ENCODE data around the gene VIPR2. TPM values are rescaled to one million over a fixed set of nuclear protein-coding genes. Genes with fewer than 3 reads are reported as not detected.

VIPR2 gene
- total and polyA plus RNA-seq, 8 donors = 0.28 to 0.80 (median 0.44) TPM

GRCh38 chr7:158996214-158997109 is 148.2 kb downstream of the VIPR2 start:
- intact Hi-C loops (cut with DNase I) = no loop called here
- Histone ChIP-seq H3K4me1 (no peaks in the 10 kb centered on the region), H3K27ac (no peak overlapping the region), H3K36me3 (no peaks in the 10 kb centered on the region), H3K4me3 (no peak overlapping the region), H3K27me3 (peaks cover 6 to 76% of the 10 kb centered on the region in 2 donors), H3K9me3 (peaks cover 0 to 2% of the 10 kb centered on the region in 2 donors)
- peak in 1 of 4 donors; percentile 74 for DNase-seq
- TF ChIP-seq, protein P1, sequence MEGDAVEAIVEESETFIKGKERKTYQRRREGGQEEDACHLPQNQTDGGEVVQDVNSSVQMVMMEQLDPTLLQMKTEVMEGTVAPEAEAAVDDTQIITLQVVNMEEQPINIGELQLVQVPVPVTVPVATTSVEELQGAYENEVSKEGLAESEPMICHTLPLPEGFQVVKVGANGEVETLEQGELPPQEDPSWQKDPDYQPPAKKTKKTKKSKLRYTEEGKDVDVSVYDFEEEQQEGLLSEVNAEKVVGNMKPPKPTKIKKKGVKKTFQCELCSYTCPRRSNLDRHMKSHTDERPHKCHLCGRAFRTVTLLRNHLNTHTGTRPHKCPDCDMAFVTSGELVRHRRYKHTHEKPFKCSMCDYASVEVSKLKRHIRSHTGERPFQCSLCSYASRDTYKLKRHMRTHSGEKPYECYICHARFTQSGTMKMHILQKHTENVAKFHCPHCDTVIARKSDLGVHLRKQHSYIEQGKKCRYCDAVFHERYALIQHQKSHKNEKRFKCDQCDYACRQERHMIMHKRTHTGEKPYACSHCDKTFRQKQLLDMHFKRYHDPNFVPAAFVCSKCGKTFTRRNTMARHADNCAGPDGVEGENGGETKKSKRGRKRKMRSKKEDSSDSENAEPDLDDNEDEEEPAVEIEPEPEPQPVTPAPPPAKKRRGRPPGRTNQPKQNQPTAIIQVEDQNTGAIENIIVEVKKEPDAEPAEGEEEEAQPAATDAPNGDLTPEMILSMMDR (IDR thresholded peaks at IDR 0.05) = no peak
- ATAC-seq = no peak

DNA sequence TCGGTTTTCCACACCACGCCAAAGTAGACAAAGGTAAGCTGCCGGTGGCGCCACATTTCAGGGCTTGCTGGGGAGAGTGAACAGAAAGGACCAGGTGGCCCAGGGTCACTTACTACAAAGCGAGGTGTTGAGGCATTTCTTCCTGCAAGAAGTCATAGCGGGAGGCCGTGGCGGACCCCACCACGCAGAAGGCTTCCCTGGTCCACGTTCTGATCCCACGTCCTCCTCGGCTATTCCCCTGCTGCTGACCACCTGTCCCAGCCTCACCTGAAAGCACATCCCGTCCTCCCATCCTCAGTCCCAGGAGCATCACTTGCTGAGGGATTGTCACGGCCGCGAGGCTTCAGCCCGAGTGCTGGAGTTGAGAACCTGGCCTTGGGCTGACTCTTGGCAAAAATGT is 149.2 kb downstream of the VIPR2 start:
- intact Hi-C loops (cut with DNase I) = no loop called here
- H3K9me3 ChIP-seq = peaks cover 0 to 2% of the 10 kb centered on the region in 2 donors
- peaks cover 6 to 85% of the 10 kb centered on the region in 2 donors for H3K27me3 ChIP-seq
- no peaks in the 10 kb centered on the region for H3K36me3 ChIP-seq
- H3K27ac ChIP-seq = no peak overlapping the region
- H3K4me1 ChIP-seq = no peaks in the 10 kb centered on the region
- peak in 1 of 4 donors; percentile 65 for DNase-seq
- TF ChIP-seq, protein P1 (IDR thresholded peaks at IDR 0.05) = no peak
- no peak overlapping the region for H3K4me3 ChIP-seq
- ATAC-seq = no peak

DNA sequence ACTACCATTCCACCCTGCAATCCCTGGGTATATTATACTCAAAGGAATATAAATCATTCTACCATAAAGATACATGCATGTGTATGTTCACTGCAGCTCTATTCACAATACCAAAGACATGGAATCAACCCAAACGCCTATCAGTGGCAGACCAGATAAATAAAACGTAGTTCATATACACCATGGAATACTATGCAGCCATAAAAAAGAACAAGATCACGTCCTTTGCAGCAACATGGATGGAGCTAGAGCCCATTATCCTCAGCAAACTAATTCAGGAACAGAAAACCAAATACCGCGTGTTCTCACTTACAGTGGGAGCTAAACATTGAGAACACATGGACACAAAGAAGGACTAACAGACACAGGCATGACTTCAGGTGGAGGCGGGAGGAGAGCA is 150.0 kb downstream of the VIPR2 start:
- Histone ChIP-seq H3K27ac (no peak overlapping the region), H3K4me1 (no peaks in the 10 kb centered on the region), H3K36me3 (no peaks in the 10 kb centered on the region), H3K9me3 (peaks cover 0 to 2% of the 10 kb centered on the region in 2 donors), H3K4me3 (no peak overlapping the region), H3K27me3 (peaks cover 6 to 89% of the 10 kb centered on the region in 2 donors)
- ATAC-seq (no peak), DNase-seq (no peak)
- TF ChIP-seq, protein P1 (IDR thresholded peaks at IDR 0.05) = no peak
- intact Hi-C loops (cut with DNase I) = no loop called here

- no peaks in the 10 kb centered on the region for H3K4me1 ChIP-seq
- peaks cover 6 to 89% of the 10 kb centered on the region in 2 donors for H3K27me3 ChIP-seq
- DNase-seq (peak in 1 of 4 donors; percentile 58), ATAC-seq (no peak)
- intact Hi-C loops (cut with DNase I) = no loop called here
- peaks cover 0 to 2% of the 10 kb centered on the region in 2 donors for H3K9me3 ChIP-seq
- H3K4me3 ChIP-seq = no peak overlapping the region
- TF ChIP-seq, protein P1 (IDR thresholded peaks at IDR 0.05) = no peak
- H3K27ac ChIP-seq = no peak overlapping the region
- H3K36me3 ChIP-seq = no peaks in the 10 kb centered on the region
These were observed 151.1 kb downstream of the VIPR2 start for GRCh38 chr7:158993591-158993990.

GRCh38 chr7:158992759-158993158 is 151.9 kb downstream of the VIPR2 start:
- intact Hi-C loops (cut with DNase I) = no loop called here
- DNase-seq (peak in 1 of 4 donors; percentile 72), ATAC-seq (peak; percentile 13)
- no peak overlapping the region for H3K27ac ChIP-seq
- H3K36me3 ChIP-seq = no peaks in the 10 kb centered on the region
- H3K4me1 ChIP-seq = no peaks in the 10 kb centered on the region
- peaks cover 6 to 88% of the 10 kb centered on the region in 2 donors for H3K27me3 ChIP-seq
- TF ChIP-seq, protein P1 (IDR thresholded peaks at IDR 0.05) = no peak
- no peak overlapping the region for H3K4me3 ChIP-seq
- peaks cover 0 to 2% of the 10 kb centered on the region in 2 donors for H3K9me3 ChIP-seq
